GM18517 (cell line): ENCODE measurements around the gene GOLGA2.
A peak's percentile ranks its signal among the peaks of the same experiment; 100 is the strongest.

Source experiments
- ATAC-seq: cut with Tn5 transposase; IDR thresholded peaks from one replicate; pipeline ENCODE4 v1.9.1; 2021; ENCODE audit warnings: mild to moderate bottlenecking, moderate library complexity; ENCODE audit not compliant: unreplicated experiment

Gene GOLGA2, protein sequence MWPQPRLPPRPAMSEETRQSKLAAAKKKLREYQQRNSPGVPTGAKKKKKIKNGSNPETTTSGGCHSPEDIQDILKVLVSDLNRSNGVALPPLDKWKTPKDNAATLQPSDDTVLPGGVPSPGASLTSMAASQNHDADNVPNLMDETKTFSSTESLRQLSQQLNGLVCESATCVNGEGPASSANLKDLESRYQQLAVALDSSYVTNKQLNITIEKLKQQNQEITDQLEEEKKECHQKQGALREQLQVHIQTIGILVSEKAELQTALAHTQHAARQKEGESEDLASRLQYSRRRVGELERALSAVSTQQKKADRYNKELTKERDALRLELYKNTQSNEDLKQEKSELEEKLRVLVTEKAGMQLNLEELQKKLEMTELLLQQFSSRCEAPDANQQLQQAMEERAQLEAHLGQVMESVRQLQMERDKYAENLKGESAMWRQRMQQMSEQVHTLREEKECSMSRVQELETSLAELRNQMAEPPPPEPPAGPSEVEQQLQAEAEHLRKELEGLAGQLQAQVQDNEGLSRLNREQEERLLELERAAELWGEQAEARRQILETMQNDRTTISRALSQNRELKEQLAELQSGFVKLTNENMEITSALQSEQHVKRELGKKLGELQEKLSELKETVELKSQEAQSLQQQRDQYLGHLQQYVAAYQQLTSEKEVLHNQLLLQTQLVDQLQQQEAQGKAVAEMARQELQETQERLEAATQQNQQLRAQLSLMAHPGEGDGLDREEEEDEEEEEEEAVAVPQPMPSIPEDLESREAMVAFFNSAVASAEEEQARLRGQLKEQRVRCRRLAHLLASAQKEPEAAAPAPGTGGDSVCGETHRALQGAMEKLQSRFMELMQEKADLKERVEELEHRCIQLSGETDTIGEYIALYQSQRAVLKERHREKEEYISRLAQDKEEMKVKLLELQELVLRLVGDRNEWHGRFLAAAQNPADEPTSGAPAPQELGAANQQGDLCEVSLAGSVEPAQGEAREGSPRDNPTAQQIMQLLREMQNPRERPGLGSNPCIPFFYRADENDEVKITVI

GRCh38 chr9:128275198-128276007 lies at the start of gene GOLGA2:
TSS of gene GOLGA2 (minus strand) at chr9:128276007. CDS start at chr9:128275976, 31 bp downstream.
- peak; percentile 44 for ATAC-seq

DNA sequence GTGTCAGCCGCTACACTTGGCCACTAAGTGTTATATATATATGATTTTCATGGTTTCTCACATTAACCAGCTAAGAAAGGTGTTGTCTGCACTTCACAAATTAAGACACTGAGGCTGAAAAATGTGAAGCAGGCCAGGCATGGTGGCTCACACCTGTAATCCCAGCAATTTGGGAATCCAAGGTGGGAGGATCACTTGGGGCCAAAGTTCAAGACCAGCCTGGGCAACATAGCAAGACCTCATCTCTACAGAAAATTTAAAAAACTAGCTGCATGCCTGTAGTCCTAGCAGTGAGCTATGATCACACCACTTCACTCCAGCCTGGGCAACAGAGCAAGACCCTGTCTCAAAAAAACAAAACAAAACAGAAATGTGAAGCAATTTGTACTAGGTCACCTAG lies 48.6 kb upstream of the GOLGA2 start:
- no peak for ATAC-seq

- no peak for ATAC-seq
These were observed 48.0 kb upstream of the GOLGA2 start for GRCh38 chr9:128323791-128324190.

- ATAC-seq = peak; percentile 3
These were observed 47.5 kb upstream of the GOLGA2 start for GRCh38 chr9:128323212-128323730.

- ATAC-seq = peak; percentile 72
These were observed 46.8 kb upstream of the GOLGA2 start, which contains the start of the genes COQ4 and TRUB2 for GRCh38 chr9:128322404-128323211. TSS of gene COQ4 (plus strand) at chr9:128322839. CDS start at chr9:128322859, 20 bp downstream. TSS of gene TRUB2 (minus strand) at chr9:128322447. CDS start at chr9:128322408, 39 bp downstream.

DNA sequence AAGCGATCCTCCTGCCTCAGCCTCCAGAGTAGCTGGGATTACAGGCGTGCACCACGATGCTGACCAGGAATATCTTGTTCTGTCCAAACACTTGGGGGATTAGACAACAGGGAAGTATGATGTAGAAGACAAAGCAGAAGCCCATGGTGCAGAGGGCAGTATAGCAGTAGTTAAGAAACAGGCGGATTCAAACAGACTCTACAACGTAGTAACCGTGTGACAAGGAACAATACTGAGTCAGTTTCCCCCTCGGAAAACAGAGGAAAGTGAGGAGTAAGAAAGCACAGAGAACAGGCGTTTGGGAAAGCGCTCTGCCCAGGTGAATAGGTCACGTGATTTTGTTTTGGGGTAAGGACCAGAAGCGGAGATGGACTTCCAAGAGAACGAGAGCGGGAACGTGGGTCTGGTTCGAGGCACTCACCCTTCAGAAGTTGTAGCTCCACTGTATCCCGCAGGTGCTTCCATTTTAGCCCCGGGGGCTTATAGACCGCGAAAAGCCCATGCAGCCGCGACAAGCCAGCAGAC lies 46.1 kb upstream of the GOLGA2 start:
- peak; percentile 18 for ATAC-seq

DNA sequence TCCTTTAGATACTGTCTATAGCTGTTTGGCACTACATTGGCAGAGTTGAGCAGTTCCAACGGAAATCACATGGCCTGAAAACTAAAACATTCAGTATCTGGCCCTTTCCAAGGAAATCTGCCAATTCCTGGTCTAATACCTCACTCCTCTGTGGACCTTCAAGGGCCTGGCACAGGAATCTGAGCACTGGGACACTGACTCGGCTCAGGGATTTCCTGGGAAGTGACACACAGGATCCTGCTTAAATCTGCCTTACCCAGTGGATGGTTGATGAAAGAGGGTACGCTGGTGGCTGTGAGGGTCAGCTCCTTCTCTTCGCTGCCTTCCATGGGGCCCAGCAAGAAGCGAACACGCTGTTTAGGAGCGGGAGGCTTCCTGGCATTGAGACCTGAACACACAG lies 45.5 kb upstream of the GOLGA2 start:
- no peak for ATAC-seq

DNA sequence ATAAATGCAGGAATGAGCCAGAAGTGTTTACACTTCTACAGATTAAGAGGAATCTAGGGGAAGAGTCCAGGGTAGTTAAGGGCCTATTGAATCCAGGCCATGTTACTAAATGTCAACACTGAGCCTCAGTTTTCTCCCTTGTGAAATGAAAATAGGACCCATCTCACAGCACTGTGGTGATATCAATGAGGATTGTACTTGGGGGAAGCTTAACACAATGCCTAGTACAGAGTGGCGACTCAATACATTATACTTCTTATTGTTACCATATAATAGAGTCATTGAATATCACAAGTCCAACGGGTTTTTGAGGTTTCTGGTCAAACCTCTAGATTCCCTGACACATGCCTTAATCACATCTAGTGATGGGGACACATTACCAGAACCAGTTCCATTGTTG lies 41.8 kb upstream of the GOLGA2 start:
- no peak for ATAC-seq

DNA sequence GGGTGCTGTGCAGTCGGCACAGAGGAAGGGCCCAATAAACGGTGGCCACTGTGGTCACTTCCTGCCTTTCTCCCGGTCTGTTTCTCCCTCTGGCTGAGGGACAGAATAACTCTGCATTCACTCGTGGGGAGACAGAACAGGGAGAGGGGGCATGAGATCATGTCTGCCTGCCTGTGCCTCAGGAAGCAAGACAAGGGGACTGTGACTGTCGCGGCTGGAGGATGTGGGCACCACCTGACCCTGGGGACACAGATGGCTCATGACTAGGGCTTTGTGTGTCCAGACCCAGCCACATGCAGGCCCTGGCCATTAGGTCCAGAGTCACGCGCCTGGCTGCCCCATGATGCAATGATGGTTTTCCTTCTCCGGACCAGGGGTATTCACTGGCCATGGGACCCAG lies 40.6 kb upstream of the GOLGA2 start:
- ATAC-seq = no peak

DNA sequence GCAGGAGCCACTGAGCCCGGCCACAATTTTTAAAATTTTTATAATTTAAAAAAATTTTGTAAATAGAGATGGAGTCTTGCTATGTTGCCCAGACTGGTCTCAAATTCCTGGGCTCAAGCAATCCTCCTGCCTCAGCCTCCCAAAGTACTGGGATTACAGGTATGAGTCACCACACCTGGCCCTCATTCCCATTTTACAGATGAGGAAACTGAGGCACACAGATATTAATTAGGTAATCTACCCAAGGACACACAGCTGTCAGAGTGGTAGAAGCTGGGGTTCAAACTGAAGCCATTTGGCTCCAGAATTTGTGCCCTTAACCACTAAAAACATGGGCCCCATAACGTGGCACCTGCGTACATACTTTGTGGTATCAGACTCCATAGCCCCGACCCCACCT lies 38.9 kb upstream of the GOLGA2 start:
- no peak for ATAC-seq

GRCh38 chr9:128310461-128310860 lies 34.7 kb upstream of the GOLGA2 start:
- no peak for ATAC-seq

DNA sequence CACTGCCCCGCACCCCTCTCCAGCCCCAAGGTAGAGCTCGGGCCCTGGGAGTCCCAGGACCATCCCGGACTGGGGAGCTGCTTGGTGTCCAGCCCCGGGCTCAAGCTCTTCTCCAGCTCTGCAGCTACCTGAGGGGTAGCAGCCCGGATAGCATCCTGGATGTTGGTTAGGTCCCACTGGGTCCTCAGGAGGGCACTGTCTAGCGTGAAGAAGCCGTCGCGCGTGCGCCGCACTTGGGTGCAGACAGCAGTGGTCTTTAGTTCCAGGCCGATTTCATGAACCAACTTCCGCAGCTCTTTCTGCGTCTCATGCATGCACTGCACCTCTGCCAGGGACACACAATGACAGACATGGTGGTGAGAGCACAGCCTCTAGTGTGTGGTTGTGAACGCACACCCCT lies 33.7 kb upstream of the GOLGA2 start:
- ATAC-seq = no peak

- ATAC-seq = no peak
These were observed 29.1 kb upstream of the GOLGA2 start for GRCh38 chr9:128304971-128305288.

DNA sequence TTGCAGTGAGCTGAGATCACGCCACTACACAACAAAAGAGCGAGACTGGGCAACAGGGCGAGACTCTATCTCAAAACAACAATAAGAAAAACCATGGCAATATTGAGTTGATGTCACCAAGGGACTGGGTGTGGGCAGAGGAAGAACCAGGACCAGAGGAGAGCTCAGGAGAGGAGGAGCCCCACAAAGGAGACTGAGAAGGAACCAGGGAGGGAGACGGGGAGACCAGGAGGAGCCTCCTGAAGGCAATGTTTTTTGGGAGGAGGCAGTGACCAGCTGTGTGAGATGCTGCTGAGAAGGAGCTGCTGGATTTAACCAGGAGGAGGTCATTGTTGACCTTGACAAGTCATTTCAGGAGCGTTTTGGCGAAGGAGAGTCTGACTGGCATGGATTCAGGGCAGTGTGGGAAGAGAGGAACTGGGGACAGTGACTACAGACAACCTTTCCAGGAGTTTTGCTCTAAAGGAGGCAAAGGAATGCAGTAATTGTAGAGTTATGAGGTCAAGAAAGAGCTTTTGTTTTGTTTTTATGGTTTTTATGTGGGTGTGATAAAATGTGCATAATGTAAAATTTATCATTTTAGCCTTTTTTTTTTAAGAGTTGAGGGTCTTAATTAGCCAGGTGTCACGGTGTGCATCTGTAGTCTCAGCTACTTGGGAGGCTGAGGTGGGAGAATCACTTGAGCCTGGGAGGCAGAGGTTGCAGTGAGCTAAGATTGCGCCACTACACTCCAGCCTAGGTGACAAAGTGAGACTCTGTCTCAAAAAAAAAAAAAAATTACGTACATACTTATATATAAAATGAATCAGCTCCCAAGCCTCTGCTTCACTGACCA lies 28.5 kb upstream of the GOLGA2 start:
- no peak for ATAC-seq

- no peak for ATAC-seq
These were observed 23.0 kb upstream of the GOLGA2 start for GRCh38 chr9:128298535-128299482.

GRCh38 chr9:128297221-128297773 lies 21.5 kb upstream of the GOLGA2 start:
- ATAC-seq = no peak
